ENCODE measurements around the gene PPIL4. TPM values are rescaled to one million over a fixed set of nuclear protein-coding genes. Genes with fewer than 3 reads are reported as not detected.

PPIL4 gene
- total and polyA plus RNA-seq, 2 of the 13 experiments (the other 11 are each of a cell fraction or from before 2014, with no cell fraction given) = 5.5 to 46.0 TPM

GRCh38 chr6:149515494-149515893 lies 30.3 kb downstream of the PPIL4 start:
- 96% methylated on average over 1 of the region's 1 CpG for WGBS (ENCODE audit: low lambda C conversion rate)
- TF ChIP-seq HOXA3 (CRISPR knock-in tag; IDR thresholded peaks at IDR 0.05) (no peak), ZNF282 (IDR thresholded peaks at IDR 0.05; ENCODE audit: partially characterized antibody) (no peak), ZNF749 (CRISPR knock-in tag; IDR thresholded peaks at IDR 0.05; ENCODE audit: borderline replicate concordance) (no peak), ZNF564 (CRISPR knock-in tag; IDR thresholded peaks at IDR 0.05) (no peak), PAF1 (CRISPR knock-in tag; IDR thresholded peaks at IDR 0.05) (no peak), NCOA5 (CRISPR knock-in tag; IDR thresholded peaks at IDR 0.05) (no peak), LCORL (IDR thresholded peaks at IDR 0.05) (no peak), LCORL (CRISPR knock-in tag; IDR thresholded peaks at IDR 0.05) (no peak), DPF2 (CRISPR knock-in tag; IDR thresholded peaks at IDR 0.05; ENCODE audit: borderline replicate concordance, low read depth) (no peak), YY1 (IDR thresholded peaks at IDR 0.05; ENCODE audit: insufficient read depth, insufficient replicate concordance, low read depth, low read length) (no peak)
- TF ChIP-seq, protein P1, sequence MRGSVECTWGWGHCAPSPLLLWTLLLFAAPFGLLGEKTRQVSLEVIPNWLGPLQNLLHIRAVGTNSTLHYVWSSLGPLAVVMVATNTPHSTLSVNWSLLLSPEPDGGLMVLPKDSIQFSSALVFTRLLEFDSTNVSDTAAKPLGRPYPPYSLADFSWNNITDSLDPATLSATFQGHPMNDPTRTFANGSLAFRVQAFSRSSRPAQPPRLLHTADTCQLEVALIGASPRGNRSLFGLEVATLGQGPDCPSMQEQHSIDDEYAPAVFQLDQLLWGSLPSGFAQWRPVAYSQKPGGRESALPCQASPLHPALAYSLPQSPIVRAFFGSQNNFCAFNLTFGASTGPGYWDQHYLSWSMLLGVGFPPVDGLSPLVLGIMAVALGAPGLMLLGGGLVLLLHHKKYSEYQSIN (CRISPR knock-in tag; IDR thresholded peaks at IDR 0.05; ENCODE audit: borderline replicate concordance) = no peak
- TF ChIP-seq, protein P2, sequence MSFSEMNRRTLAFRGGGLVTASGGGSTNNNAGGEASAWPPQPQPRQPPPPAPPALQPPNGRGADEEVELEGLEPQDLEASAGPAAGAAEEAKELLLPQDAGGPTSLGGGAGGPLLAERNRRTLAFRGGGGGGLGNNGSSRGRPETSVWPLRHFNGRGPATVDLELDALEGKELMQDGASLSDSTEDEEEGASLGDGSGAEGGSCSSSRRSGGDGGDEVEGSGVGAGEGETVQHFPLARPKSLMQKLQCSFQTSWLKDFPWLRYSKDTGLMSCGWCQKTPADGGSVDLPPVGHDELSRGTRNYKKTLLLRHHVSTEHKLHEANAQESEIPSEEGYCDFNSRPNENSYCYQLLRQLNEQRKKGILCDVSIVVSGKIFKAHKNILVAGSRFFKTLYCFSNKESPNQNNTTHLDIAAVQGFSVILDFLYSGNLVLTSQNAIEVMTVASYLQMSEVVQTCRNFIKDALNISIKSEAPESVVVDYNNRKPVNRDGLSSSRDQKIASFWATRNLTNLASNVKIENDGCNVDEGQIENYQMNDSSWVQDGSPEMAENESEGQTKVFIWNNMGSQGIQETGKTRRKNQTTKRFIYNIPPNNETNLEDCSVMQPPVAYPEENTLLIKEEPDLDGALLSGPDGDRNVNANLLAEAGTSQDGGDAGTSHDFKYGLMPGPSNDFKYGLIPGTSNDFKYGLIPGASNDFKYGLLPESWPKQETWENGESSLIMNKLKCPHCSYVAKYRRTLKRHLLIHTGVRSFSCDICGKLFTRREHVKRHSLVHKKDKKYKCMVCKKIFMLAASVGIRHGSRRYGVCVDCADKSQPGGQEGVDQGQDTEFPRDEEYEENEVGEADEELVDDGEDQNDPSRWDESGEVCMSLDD (CRISPR knock-in tag; IDR thresholded peaks at IDR 0.05; ENCODE audit: borderline replicate concordance) = no peak
- TF ChIP-seq, protein P3, sequence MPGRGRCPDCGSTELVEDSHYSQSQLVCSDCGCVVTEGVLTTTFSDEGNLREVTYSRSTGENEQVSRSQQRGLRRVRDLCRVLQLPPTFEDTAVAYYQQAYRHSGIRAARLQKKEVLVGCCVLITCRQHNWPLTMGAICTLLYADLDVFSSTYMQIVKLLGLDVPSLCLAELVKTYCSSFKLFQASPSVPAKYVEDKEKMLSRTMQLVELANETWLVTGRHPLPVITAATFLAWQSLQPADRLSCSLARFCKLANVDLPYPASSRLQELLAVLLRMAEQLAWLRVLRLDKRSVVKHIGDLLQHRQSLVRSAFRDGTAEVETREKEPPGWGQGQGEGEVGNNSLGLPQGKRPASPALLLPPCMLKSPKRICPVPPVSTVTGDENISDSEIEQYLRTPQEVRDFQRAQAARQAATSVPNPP (CRISPR knock-in tag; IDR thresholded peaks at IDR 0.05) = no peak

More at GRCh38 chr6:149515494-149515893, 30.3 kb downstream of the PPIL4 start:
- Histone ChIP-seq H3K79me2 (ENCODE audit: insufficient read depth, low read length) (no peaks in the 10 kb centered on the region), H3K27ac (ENCODE audit: extremely low read length, insufficient read depth, low read length) (no peak overlapping the region), H2AFZ (ENCODE audit: low read length) (no peak overlapping the region), H3K27me3 (ENCODE audit: control insufficient read depth in 1 of 2, insufficient read depth in 2 of 2, low read length in 2 of 2) (no peaks in the 10 kb centered on the region), H3K9me3 (ENCODE audit: low read length) (no peaks in the 10 kb centered on the region), H3K4me1 (ENCODE audit: insufficient read depth, low read length) (peaks cover 15% of the 10 kb centered on the region), H4K20me1 (ENCODE audit: insufficient read depth, low read length) (peaks cover 6% of the 10 kb centered on the region; the same call in 1 of the 2 replicates), H3K4me2 (ENCODE audit: low read depth, low read length) (no peak overlapping the region), H3K36me3 (replicated peaks in 1 of 2; ENCODE audit: control insufficient read depth in 1 of 2, insufficient read depth in 2 of 2, low read length in 2 of 2) (peaks cover 10 to 39% of the 10 kb centered on the region in 2 experiments), H3K9ac (ENCODE audit: insufficient read depth, low read depth, low read length) (no peak overlapping the region), H3K4me3 (replicated peaks in 1 of 3; ENCODE audit: insufficient read depth in 1 of 3, low read depth in 2 of 3, low read length in 3 of 3) (no peak overlapping the region)
- ChIA-PET CTCF (ENCODE audit: low intra/inter-chr PET ratio, low total read pairs) (no interaction called here), POLR2A (no interaction called here)
- FAIRE-seq = no peak
- in situ Hi-C loops (cut with HindIII; ENCODE audit: extremely low pct_ligation_motif_present, low pct_unique_long_range_greater_than_20kb) (no loop called here), intact Hi-C loops (cut with micrococcal nuclease; ENCODE audit: unreplicated experiment) (loop anchor here (5.0 kb wide), 2 partner anchors 63 to 83 kb away; no protein-coding TSS in a partner anchor)
- no peak for ATAC-seq
- no peak for DNase-seq (ENCODE audit: low spot score)
- no TSS peak for BruUV-seq (replicated peaks)
